Measurements from ENCODE around the gene IRF2BPL.

IRF2BPL gene

DNA sequence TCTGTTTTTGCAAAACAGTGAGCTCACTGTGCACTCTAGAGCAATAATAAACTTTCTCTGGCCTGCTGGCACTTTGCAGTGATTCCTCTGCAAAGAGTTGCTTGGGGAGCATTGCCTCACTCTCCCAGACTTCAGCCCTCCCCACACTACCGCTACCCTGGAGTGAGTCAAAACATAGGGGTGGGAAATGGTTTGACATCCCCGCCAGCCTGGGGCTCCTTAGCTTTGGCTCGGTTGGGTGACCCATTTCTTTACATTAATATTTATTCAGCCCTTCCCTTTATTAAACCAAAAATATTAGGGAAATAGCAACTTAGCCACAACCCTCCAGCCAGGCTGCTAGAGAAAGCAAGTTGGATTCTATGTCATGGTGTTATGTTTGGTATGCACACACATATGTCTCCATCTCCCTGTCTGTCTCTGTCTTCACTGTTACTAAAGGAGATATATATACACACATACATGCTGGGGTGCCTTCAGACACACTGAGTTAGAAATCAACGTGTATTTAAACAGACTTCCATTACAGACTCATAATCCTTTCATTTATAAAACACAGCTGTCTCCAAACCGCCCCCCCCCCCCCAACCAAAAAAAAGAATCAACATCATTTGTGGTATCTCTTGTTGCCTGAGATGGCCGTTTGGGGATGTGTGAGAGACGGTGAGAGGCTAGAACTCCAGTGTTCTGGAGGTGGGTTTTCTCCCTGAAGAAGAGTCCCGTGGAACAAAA is 3.4 kb upstream of the IRF2BPL start:
- no peak overlapping the region for H3K4me3 ChIP-seq (ENCODE audit: low read depth, low read length)
- no peak for DNase-seq (ENCODE audit: low read depth)
- no peak for TF ChIP-seq CTCF (IDR thresholded peaks at IDR 0.05; ENCODE audit: low read depth, low read length, missing control alignments)
- in situ Hi-C loops (cut with HindIII; ENCODE audit: low sequenced_read_pairs), result no loop called here

- H3K4me3 ChIP-seq (ENCODE audit: low read depth, low read length), result peak overlapping the region; percentile 71
- DNase-seq (ENCODE audit: low read depth), result no peak
- TF ChIP-seq CTCF (IDR thresholded peaks at IDR 0.05; ENCODE audit: low read depth, low read length, missing control alignments), result no peak
- in situ Hi-C loops (cut with HindIII; ENCODE audit: low sequenced_read_pairs), result no loop called here
These were observed 747 bp downstream of the IRF2BPL start for GRCh38 chr14:77027538-77028383.

DNA sequence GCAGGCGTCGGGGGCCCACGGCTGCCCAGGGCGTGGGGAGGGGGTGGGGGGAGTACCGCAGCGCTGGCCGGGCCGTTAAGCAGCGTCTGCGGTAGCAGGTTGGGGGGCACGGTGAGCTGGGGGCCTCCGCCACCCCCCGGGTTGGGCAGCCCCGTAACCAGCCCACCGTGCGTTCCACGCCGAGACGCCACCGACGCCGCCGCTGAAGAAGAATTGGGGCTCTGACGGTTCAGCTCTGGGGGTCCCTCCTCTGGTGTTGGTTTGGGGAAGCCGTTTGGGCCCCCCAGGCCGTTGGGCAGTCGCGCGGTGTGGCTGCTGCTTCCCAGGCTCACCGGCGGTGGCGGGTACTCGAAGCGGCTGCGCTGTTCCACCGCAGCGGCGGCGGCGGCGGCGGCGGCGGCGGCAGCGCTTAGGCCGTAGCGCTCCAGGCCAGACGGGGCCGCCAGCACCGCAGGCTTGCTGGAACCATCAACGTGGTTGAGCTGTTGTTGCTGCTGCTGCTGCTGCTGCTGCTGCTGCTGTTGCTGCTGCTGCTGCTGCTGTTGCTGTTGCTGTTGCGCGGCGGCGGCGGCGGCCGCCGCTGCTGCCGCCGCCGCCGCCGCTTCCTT is 1.5 kb downstream of the IRF2BPL start:
- peak overlapping the region; percentile 71 for H3K4me3 ChIP-seq (ENCODE audit: low read depth, low read length)
- no peak for TF ChIP-seq CTCF (IDR thresholded peaks at IDR 0.05; ENCODE audit: low read depth, low read length, missing control alignments)
- DNase-seq (ENCODE audit: low read depth), result no peak
- in situ Hi-C loops (cut with HindIII; ENCODE audit: low sequenced_read_pairs), result no loop called here

- no peak for DNase-seq (ENCODE audit: low read depth)
- TF ChIP-seq CTCF (IDR thresholded peaks at IDR 0.05; ENCODE audit: low read depth, low read length, missing control alignments), result no peak
- in situ Hi-C loops (cut with HindIII; ENCODE audit: low sequenced_read_pairs), result no loop called here
- peak overlapping the region; percentile 71 for H3K4me3 ChIP-seq (ENCODE audit: low read depth, low read length)
These were observed 2.2 kb downstream of the IRF2BPL start for GRCh38 chr14:77026166-77026929.

DNA sequence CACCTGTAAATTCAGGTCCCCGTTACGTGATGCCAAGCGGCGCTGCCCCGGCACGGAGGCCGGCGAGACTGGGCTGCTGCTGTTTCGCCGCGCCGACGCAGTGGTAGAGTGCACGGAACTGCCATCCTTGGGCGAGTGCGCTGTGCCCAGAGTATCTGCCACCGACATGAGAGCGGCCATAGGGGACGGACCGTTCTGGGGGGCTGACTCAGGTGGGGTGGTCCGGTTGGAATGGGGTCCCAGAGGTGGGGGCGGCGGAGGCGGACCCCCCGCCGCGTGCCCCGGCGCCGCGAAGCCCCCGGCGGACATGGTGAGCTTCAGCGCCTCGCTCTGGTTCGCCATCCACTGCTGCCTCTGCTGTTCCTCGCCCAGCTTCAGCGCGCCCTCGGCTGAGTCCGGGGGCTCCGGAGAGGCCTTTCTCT is 2.8 kb downstream of the IRF2BPL start:
- TF ChIP-seq CTCF (IDR thresholded peaks at IDR 0.05; ENCODE audit: low read depth, low read length, missing control alignments), result no peak
- peak overlapping the region; percentile 71 for H3K4me3 ChIP-seq (ENCODE audit: low read depth, low read length)
- no peak for DNase-seq (ENCODE audit: low read depth)
- in situ Hi-C loops (cut with HindIII; ENCODE audit: low sequenced_read_pairs), result no loop called here

DNA sequence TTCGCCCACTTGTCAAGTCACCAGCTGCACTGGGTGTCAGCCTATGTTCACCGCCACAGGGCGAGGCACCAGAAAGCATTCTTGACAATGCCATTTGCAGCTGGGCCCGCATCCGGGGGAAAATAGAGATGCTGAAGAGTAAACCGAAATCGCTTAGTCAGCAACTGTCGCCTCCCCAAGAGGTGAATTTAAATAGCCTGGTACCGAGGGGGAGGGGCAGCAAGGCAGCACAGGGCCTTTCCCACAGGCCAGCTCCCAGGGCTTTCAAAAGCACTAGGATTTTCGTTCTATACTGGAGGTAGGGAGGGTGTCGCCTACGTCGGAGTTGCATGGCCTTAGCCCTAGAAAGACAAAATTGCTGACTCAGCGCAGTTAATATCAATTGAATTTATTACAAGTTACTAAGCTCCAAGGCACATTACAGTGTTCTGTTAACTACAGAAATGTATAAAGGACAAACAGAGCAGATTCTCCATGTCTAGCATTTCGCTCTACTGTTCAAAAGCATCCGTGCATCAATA is 4.3 kb downstream of the IRF2BPL start:
- TF ChIP-seq CTCF (IDR thresholded peaks at IDR 0.05; ENCODE audit: low read depth, low read length, missing control alignments), result no peak
- in situ Hi-C loops (cut with HindIII; ENCODE audit: low sequenced_read_pairs), result no loop called here
- no peak for DNase-seq (ENCODE audit: low read depth)
- H3K4me3 ChIP-seq (ENCODE audit: low read depth, low read length), result peak overlapping the region; percentile 71

Data from astrocyte of the cerebellum (primary cell).